ENCODE results near the gene AGFG2. TPM values are rescaled to one million over a fixed set of nuclear protein-coding genes. Genes with fewer than 3 reads are reported as not detected.

The AGFG2 gene
- total RNA-seq, 1 experiment from 2014 or later: 11.2 TPM

- H3T11ph ChIP-seq (ENCODE audit: low read length): no peak overlapping the region
- peak; percentile 89 for DNase-seq
Observed at GRCh38 chr7:100489824-100490223, 49.2 kb upstream of the AGFG2 start.

More at GRCh38 chr7:100489824-100490223, 49.2 kb upstream of the AGFG2 start:
- no peak overlapping the region for H2BK20ac ChIP-seq (ENCODE audit: low read depth, low read length, poor library complexity, severe bottlenecking)
- no peaks in the 10 kb centered on the region for H3K9me3 Mint-ChIP-seq
- no peak overlapping the region for H2AFZ ChIP-seq (ENCODE audit: low read length)
- no peak for TF ChIP-seq CTCF (conservative IDR thresholded peaks at IDR 0.05)
- peaks cover 19% of the 10 kb centered on the region for H3K27me3 Mint-ChIP-seq (ENCODE audit: low read depth)
- H3K4me3 Mint-ChIP-seq: peak overlapping the region in 1 of 2 experiments; percentile 49; a peak in 1 of 5 replicates
- H3K4ac ChIP-seq (ENCODE audit: low read depth, low read length): no peak overlapping the region
- no peaks in the 10 kb centered on the region for H4K20me1 ChIP-seq (ENCODE audit: control insufficient read depth, insufficient read depth, insufficient read length)
- peaks cover 2% of the 10 kb centered on the region; the same call in 1 of the 2 replicates for H3K4me1 ChIP-seq (ENCODE audit: insufficient read depth, low read length)
- H3K4me2 ChIP-seq (ENCODE audit: insufficient read depth, insufficient read length, low read length): no peak overlapping the region
- no peaks in the 10 kb centered on the region for H3K9me3 ChIP-seq (ENCODE audit: control insufficient read depth, low read depth, low read length)
- H3K23ac ChIP-seq (ENCODE audit: insufficient read length, low read depth, low read length): no peak overlapping the region
- no peak overlapping the region for H2BK120ac ChIP-seq (ENCODE audit: low read depth, low read length, poor library complexity, severe bottlenecking)
- H2BK5ac ChIP-seq (ENCODE audit: insufficient read length, low read length): no peak overlapping the region
- H4K91ac ChIP-seq (ENCODE audit: insufficient read length, low read depth, low read length): no peak overlapping the region
- H3K4me1 Mint-ChIP-seq: peaks cover 21 to 52% of the 10 kb centered on the region in 2 experiments
- peaks cover 3% of the 10 kb centered on the region for H3K23me2 ChIP-seq (ENCODE audit: insufficient read length, low read depth, low read length, poor library complexity, severe bottlenecking)
- H3K36me3 Mint-ChIP-seq (ENCODE audit: insufficient read depth in 1 of 3, low read depth in 3 of 3): peaks cover 0 to 12% (median 2%) of the 10 kb centered on the region in 3 experiments; a peak in 2 of 7 replicates
- H3K27me3 ChIP-seq (ENCODE audit: insufficient read depth, low read length): no peaks in the 10 kb centered on the region; the same call in 1 of the 2 replicates
- no peaks in the 10 kb centered on the region for H3K79me2 ChIP-seq (ENCODE audit: insufficient read depth, low read length)
- H4K5ac ChIP-seq (ENCODE audit: insufficient read length, low read depth, low read length): no peak overlapping the region
- no peak overlapping the region for H3K14ac ChIP-seq (ENCODE audit: insufficient read depth, low read length)
- peak overlapping the region in 2 of 3 experiments; percentile 25 to 42; a peak in 2 of 7 replicates for H3K27ac Mint-ChIP-seq
- no peak overlapping the region for H3K27ac ChIP-seq (ENCODE audit: insufficient read length, low read depth, low read length)
- H3K79me1 ChIP-seq (ENCODE audit: insufficient read depth, low read depth, low read length, poor library complexity, severe bottlenecking): no peaks in the 10 kb centered on the region
- H2BK15ac ChIP-seq (ENCODE audit: low read depth, low read length): no peak overlapping the region
- no CpG with 5 or more reads among the region's 9 CpGs for WGBS (ENCODE audit: extremely low coverage, insufficient read length, low lambda C conversion rate)
- H3K18ac ChIP-seq (ENCODE audit: insufficient read length, low read depth, low read length): no peak overlapping the region
- no peak overlapping the region for H2BK12ac ChIP-seq (ENCODE audit: insufficient read length, low read depth, low read length)
- no peak overlapping the region for H4K8ac ChIP-seq (replicated peaks; ENCODE audit: insufficient read length, low read depth, low read length)
- H2AK5ac ChIP-seq (ENCODE audit: insufficient read length, low read length): no peak overlapping the region
- H3K9ac ChIP-seq (ENCODE audit: extremely low read depth, insufficient read length, low read length): no peak overlapping the region
- no peak overlapping the region for H3K56ac ChIP-seq (ENCODE audit: insufficient read length, low read depth, low read length)
